GM12878 (cell line): ENCODE data around the gene VPS8. TPM values are rescaled to one million over a fixed set of nuclear protein-coding genes. Genes with fewer than 3 reads are reported as not detected.
A peak's percentile ranks its signal among the peaks of the same experiment; 100 is the strongest.

Source experiments
- ATAC-seq: fragments of 200-7000 bp; cut with Tn5 transposase; 3 replicates; pipeline ENCODE4 v1.9.1; 2020; ENCODE audit warnings: mild to moderate bottlenecking, moderate library complexity
- Bru-seq: library from RNA; stranded (reverse); fragments of 400-500 nt; gene quantifications from one replicate; lab custom pipeline; 2021; lab: Mats Ljungman, UMichigan
- BruChase-seq, 2 experiments: library from RNA; stranded (reverse); fragments of 400-500 nt; gene quantifications; one replicate each; lab custom pipeline; 2021; lab: Mats Ljungman, UMichigan
- BruUV-seq: library from RNA; stranded (reverse); fragments of 400-500 nt; replicated peaks from 2 replicates; lab custom pipeline; 2021; lab: Mats Ljungman, UMichigan
- CTCF ChIA-PET: fragments of 300-600 bp; sonication (Branson Sonifier 250); formaldehyde crosslinking; extraction: SDS; loops from one replicate; lab custom pipeline; 2021; ENCODE audit warnings: inconsistent platforms; lab: Yijun Ruan, JAX
- POLR2A ChIA-PET: fragments of 350-600 bp; formaldehyde crosslinking; extraction: SDS; loops from one replicate; lab custom pipeline; 2021; ENCODE audit warnings: inconsistent platforms; lab: Charles Lee
- RAD21 ChIA-PET: fragments of 300-600 bp; sonication (Branson Sonifier 250); formaldehyde crosslinking; loops from one replicate; lab custom pipeline; 2023; ENCODE audit warnings: antibody characterized with exemption; ENCODE audit not compliant: unreplicated experiment; lab: Charles Lee
- SMC1A ChIA-PET: fragments of 300-600 bp; sonication (Branson Sonifier 250); formaldehyde crosslinking; loops from one replicate; lab custom pipeline; 2023; ENCODE audit not compliant: unreplicated experiment, uncharacterized antibody; lab: Charles Lee
- DNase-seq: peaks from one replicate; pipeline ENCODE4 v3.0.0-alpha.2; 2011; ENCODE audit warnings: low read depth, low spot score
- FAIRE-seq: peaks from 3 replicates; lab custom pipeline; 2011; peaks lifted over from hg19 to GRCh38; lab: Jason Lieb, UNC
- H2AFZ ChIP-seq: 2 replicates; pipeline ENCODE4 v1.6.0; 2011; ENCODE audit warnings: low read depth, low read length, control low read depth; ENCODE audit not compliant: control insufficient read depth
- H3K27ac ChIP-seq: 2 replicates; pipeline ENCODE4 v1.5.1; 2011; ENCODE audit warnings: control low read depth; ENCODE audit not compliant: control insufficient read depth, insufficient read depth
- H3K27me3 ChIP-seq, 2 experiments: replicated peaks in 1 of 2; 2 replicates each; pipeline versions ENCODE4 v1.6.0 to v1.6.1; 2011; ENCODE audit warnings: low read length in 1 of 2; ENCODE audit not compliant: control insufficient read depth in 2 of 2, insufficient read depth in 2 of 2
- H3K36me3 ChIP-seq, 2 experiments: 2 replicates each; pipeline ENCODE4 v1.5.1; 2011; ENCODE audit warnings: low read length in 1 of 2; ENCODE audit not compliant: control insufficient read depth in 2 of 2, insufficient read depth in 2 of 2
- H3K4me1 ChIP-seq: 2 replicates; pipeline ENCODE4 v1.6.1; 2011; ENCODE audit warnings: mild to moderate bottlenecking, low read length, moderate library complexity, mixed read lengths; ENCODE audit not compliant: control insufficient read depth, insufficient read depth
- H3K4me2 ChIP-seq: 2 replicates; pipeline ENCODE4 v1.6.0; 2011; ENCODE audit warnings: control low read depth; ENCODE audit not compliant: control insufficient read depth, insufficient read depth
- H3K4me3 ChIP-seq: fragments of 200-600 bp; sonication (generic); 2 replicates; pipeline ENCODE4 v1.5.1; 2016
- H3K79me2 ChIP-seq: 2 replicates; pipeline ENCODE4 v1.6.0; 2011; ENCODE audit warnings: low read length; ENCODE audit not compliant: control insufficient read depth, insufficient read depth
- H3K9ac ChIP-seq: 2 replicates; pipeline ENCODE4 v1.8.0; 2011; ENCODE audit warnings: low read length, control low read depth, mixed read lengths; ENCODE audit not compliant: control insufficient read depth, insufficient read depth
- H3K9me3 ChIP-seq: replicated peaks from 3 replicates; pipeline ENCODE4 v1.5.1; 2011; ENCODE audit warnings: mild to moderate bottlenecking, low read length; ENCODE audit not compliant: control insufficient read depth, insufficient read depth
- H4K20me1 ChIP-seq: 2 replicates; pipeline ENCODE4 v1.6.0; 2011; ENCODE audit not compliant: control insufficient read depth, insufficient read depth
- ASH2L ChIP-seq: fragments of 300-600, 200-600 bp; sonication (generic); IDR thresholded peaks from 2 replicates; pipeline ENCODE4 v1.6.1; 2017; ENCODE audit warnings: low read depth, mild to moderate bottlenecking, borderline replicate concordance
- BCL11A ChIP-seq: IDR thresholded peaks from 2 replicates; pipeline ENCODE4 v1.6.1; 2011; ENCODE audit warnings: low read depth, low read length
- BMI1 ChIP-seq: fragments of 450-650 bp; IDR thresholded peaks from 2 replicates; pipeline ENCODE4 v1.6.1; 2016; ENCODE audit warnings: mild to moderate bottlenecking, moderate library complexity, borderline replicate concordance
- STAT1 ChIP-seq: fragments of 450-650 bp; conservative IDR thresholded peaks from 2 replicates; pipeline ENCODE4 v1.6.1; 2014; ENCODE audit warnings: antibody characterized with exemption, mild to moderate bottlenecking
- TBL1XR1 ChIP-seq: IDR thresholded peaks from 2 replicates; pipeline ENCODE4 v1.6.1; 2012; ENCODE audit warnings: low read depth, low read length, improper control_type of control experiment
- WGBS: methylation state at CpG from one replicate; pipeline ENCODE4 v1.1.6; 2016; ENCODE audit warnings: low lambda C conversion rate; ENCODE audit not compliant: insufficient replicate concordance, insufficient coverage; ENCODE audit errors: missing lambda C conversion rate; 5-methylcytosine and 5-hydroxymethylcytosine counted together
- in situ Hi-C: fragments of 300-500 bp; cut with MboI; formaldehyde crosslinking; loops from 9 replicates; pipeline ENCODE4 v1.14.3; 2018; ENCODE audit warnings: mixed read lengths
- intact Hi-C: fragments of 100-400 bp; cut with micrococcal nuclease; formaldehyde crosslinking; loops from one replicate; pipeline ENCODE4 v1.14.2; 2022; ENCODE audit not compliant: unreplicated experiment
- long read RNA-seq, 2 experiments: library from polyadenylated mRNA; unstranded; transcript quantifications; one replicate each; pipeline ENCODE4 v2.0.0, GENCODE V29; 2019 to 2020
- polyA minus RNA-seq, 3 experiments: library from RNA; depleted of rRNA, polyadenylated mRNA; stranded (reverse); fragments of >200 nt; gene quantifications; 2 replicates each; pipeline ENCODE4 v1.2.3, GENCODE V29; 2011
- polyA plus RNA-seq, 11 experiments: library from polyadenylated mRNA; depleted of rRNA in 4 of 11; unstranded in 6 of 11; stranded (reverse) in 5 of 11; fragments of >200 nt; fragmentation: Nextera tagmentation in 4 of 11; fragmentation: Illumina TruSeq in 1 of 11; extraction: Ambion mirVana in 4 of 11; extraction: Trizol in 1 of 11; gene quantifications; 1 replicate in 1 of 11; 2 replicates in 10 of 11; pipeline versions ENCODE4 v1.2.1 to v1.2.3, GENCODE V29; 2011 to 2016; ENCODE audit warnings: inconsistent platforms in 2 of 11, missing spikeins in 2 of 11, low read depth in 1 of 11
- total RNA-seq, 4 experiments: library from RNA; depleted of rRNA in 3 of 4; stranded (reverse); fragments of >200 nt in 3 of 4; fragmentation: Illumina TruSeq in 1 of 4; extraction: Trizol in 1 of 4; gene quantifications; 2 replicates each; pipeline versions ENCODE4 v1.2.1 to v1.2.3, GENCODE V29; 2013 to 2021
- TF ChIP-seq, protein P1 (sequence below): fragments of 450-650 bp; conservative IDR thresholded peaks from 2 replicates; pipeline ENCODE4 v1.6.1; 2017; ENCODE audit warnings: mild to moderate bottlenecking, moderate library complexity
- TF ChIP-seq, protein P2 (sequence below): fragments of 450-650 bp; IDR thresholded peaks from 2 replicates; pipeline ENCODE4 v1.6.1; 2017; ENCODE audit warnings: low read depth, mild to moderate bottlenecking, moderate library complexity
- TF ChIP-seq, protein P3 (sequence below): fragments of 450-650 bp; IDR thresholded peaks from 2 replicates; pipeline ENCODE4 v1.6.1; 2017; ENCODE audit warnings: borderline replicate concordance

Gene VPS8, protein sequence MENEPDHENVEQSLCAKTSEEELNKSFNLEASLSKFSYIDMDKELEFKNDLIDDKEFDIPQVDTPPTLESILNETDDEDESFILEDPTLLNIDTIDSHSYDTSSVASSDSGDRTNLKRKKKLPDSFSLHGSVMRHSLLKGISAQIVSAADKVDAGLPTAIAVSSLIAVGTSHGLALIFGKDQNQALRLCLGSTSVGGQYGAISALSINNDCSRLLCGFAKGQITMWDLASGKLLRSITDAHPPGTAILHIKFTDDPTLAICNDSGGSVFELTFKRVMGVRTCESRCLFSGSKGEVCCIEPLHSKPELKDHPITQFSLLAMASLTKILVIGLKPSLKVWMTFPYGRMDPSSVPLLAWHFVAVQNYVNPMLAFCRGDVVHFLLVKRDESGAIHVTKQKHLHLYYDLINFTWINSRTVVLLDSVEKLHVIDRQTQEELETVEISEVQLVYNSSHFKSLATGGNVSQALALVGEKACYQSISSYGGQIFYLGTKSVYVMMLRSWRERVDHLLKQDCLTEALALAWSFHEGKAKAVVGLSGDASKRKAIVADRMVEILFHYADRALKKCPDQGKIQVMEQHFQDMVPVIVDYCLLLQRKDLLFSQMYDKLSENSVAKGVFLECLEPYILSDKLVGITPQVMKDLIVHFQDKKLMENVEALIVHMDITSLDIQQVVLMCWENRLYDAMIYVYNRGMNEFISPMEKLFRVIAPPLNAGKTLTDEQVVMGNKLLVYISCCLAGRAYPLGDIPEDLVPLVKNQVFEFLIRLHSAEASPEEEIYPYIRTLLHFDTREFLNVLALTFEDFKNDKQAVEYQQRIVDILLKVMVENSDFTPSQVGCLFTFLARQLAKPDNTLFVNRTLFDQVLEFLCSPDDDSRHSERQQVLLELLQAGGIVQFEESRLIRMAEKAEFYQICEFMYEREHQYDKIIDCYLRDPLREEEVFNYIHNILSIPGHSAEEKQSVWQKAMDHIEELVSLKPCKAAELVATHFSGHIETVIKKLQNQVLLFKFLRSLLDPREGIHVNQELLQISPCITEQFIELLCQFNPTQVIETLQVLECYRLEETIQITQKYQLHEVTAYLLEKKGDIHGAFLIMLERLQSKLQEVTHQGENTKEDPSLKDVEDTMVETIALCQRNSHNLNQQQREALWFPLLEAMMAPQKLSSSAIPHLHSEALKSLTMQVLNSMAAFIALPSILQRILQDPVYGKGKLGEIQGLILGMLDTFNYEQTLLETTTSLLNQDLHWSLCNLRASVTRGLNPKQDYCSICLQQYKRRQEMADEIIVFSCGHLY (N-terminal part only)
- total RNA-seq (2013; cell fraction: nucleolus; rRNA removed), result 402 and 419 TPM in 2 replicates
- 23.2 and 35.9 TPM in 2 replicates for total RNA-seq (2014; rRNA removed)
- 34.7 and 35.5 TPM in 2 replicates for total RNA-seq (2014; rRNA removed; fragmentation: Illumina TruSeq; extraction: Trizol)
- total RNA-seq (2021), result 27.6 and 29.3 TPM in 2 replicates
- polyA plus RNA-seq (2011; ENCODE audit: low read depth), result 11.3 TPM
- 32.7 and 50.5 TPM in 2 replicates for polyA plus RNA-seq (2011; rRNA removed)
- polyA plus RNA-seq (2011; cell fraction: cytosol; rRNA removed), result 11.0 and 12.0 TPM in 2 replicates
- polyA plus RNA-seq (2011; cell fraction: nucleus; rRNA removed), result 72.5 and 77.4 TPM in 2 replicates
- 12.1 and 13.5 TPM in 2 replicates for polyA plus RNA-seq (2012)
- 18.4 and 24.1 TPM in 2 replicates for polyA plus RNA-seq (2014; fragmentation: Illumina TruSeq; extraction: Trizol)
- 10 to 100 TPM in 1 of 2 experiments, 1 to 10 TPM in 1; 8.9 to 11.4 TPM for polyA plus RNA-seq (2014; fragmentation: Nextera tagmentation; extraction: Ambion mirVana)
- 14.5 and 17.5 TPM in 2 replicates for polyA plus RNA-seq (2014; rRNA removed)
- 10 to 100 TPM; 18.7 to 23.9 TPM for polyA plus RNA-seq (2016; fragmentation: Nextera tagmentation; extraction: Ambion mirVana)
- 72.2 and 93.0 TPM in 2 replicates for polyA minus RNA-seq (2011; rRNA and poly(A)+ RNA removed)
- polyA minus RNA-seq (2011; cell fraction: cytosol; rRNA and poly(A)+ RNA removed), result 13.5 and 15.2 TPM in 2 replicates
- polyA minus RNA-seq (2011; cell fraction: nucleus; rRNA and poly(A)+ RNA removed), result 135 and 225 TPM in 2 replicates
- percentile 70 among the genes with signal in this experiment for Bru-seq, nascent RNA
- BruChase-seq, experiment 1, labeled RNA remaining after a 6-hour chase, result percentile 73 among the genes with signal in this experiment
- percentile 75 among the genes with signal in this experiment for BruChase-seq, experiment 2, labeled RNA remaining after a 2-hour chase
- long read RNA-seq, experiment 1, full-length matches to known transcripts, result 3 of 5 reads
- long read RNA-seq, experiment 1, partial matches to known transcripts, result 0 of 5 reads
- long read RNA-seq, experiment 1, other reads (novel, unspliced or antisense), result 2 of 5 reads
- long read RNA-seq, experiment 2, partial matches to known transcripts, result 12 of 13 reads
- long read RNA-seq, experiment 2, other reads (novel, unspliced or antisense), result 1 of 13 reads

DNA sequence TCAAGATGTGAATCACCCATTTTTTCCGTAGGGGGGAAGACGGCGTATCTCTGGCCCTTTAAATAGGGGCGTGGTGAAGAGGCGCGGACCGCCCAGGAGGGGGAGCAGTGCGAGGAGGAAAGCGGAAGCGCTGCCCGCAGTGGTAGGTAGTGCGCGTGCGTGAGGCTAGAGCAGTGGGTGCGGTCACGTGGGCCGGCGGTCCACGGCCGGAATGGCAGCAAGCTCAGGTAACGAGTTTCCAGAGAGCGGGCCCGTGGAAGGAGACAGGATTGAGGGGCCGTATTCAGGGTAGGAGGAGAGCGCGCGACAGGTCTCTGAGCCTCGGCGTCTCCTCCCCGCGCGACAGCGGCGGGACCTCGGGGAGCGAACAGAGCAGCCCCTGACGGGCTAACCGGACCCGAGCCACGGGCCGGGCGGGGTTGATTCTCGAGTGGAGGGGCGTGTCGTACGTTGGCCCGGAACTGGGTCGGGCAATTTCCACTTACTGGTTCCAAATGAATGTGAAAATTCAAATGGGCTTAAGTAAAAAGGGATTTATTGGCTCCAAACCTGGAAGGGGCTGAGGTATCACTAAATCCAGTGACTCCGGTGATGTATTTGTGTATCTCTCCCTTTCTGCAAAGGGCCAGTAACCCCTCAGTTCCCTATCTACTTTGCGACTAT is at the start of gene VPS8:
VPS8 (plus strand) TSS at position 168 of the 663 bp plus-strand sequence. CDS start 12,467 bp downstream, outside the sequence.
- SMC1A ChIA-PET, result interaction anchor here (0.6 to 1.6 kb wide), 3 partner anchors 11 to 1086 kb away, joined by 3 to 5 read pairs (median 3); no protein-coding TSS in a partner anchor
- TSS peak; percentile 69 for BruUV-seq
- CTCF ChIA-PET, result interaction anchor here (0.6 to 1.6 kb wide), 8 partner anchors 9 to 570 kb away, joined by 3 to 10 read pairs (median 4); no protein-coding TSS in a partner anchor
- no peak for TF ChIP-seq BMI1
- no peak for TF ChIP-seq TBL1XR1
- no peak for TF ChIP-seq BCL11A
- TF ChIP-seq ASH2L, result no peak
- TF ChIP-seq, protein P1, sequence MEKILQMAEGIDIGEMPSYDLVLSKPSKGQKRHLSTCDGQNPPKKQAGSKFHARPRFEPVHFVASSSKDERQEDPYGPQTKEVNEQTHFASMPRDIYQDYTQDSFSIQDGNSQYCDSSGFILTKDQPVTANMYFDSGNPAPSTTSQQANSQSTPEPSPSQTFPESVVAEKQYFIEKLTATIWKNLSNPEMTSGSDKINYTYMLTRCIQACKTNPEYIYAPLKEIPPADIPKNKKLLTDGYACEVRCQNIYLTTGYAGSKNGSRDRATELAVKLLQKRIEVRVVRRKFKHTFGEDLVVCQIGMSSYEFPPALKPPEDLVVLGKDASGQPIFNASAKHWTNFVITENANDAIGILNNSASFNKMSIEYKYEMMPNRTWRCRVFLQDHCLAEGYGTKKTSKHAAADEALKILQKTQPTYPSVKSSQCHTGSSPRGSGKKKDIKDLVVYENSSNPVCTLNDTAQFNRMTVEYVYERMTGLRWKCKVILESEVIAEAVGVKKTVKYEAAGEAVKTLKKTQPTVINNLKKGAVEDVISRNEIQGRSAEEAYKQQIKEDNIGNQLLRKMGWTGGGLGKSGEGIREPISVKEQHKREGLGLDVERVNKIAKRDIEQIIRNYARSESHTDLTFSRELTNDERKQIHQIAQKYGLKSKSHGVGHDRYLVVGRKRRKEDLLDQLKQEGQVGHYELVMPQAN, result peak; percentile 73
- TF ChIP-seq, protein P2, sequence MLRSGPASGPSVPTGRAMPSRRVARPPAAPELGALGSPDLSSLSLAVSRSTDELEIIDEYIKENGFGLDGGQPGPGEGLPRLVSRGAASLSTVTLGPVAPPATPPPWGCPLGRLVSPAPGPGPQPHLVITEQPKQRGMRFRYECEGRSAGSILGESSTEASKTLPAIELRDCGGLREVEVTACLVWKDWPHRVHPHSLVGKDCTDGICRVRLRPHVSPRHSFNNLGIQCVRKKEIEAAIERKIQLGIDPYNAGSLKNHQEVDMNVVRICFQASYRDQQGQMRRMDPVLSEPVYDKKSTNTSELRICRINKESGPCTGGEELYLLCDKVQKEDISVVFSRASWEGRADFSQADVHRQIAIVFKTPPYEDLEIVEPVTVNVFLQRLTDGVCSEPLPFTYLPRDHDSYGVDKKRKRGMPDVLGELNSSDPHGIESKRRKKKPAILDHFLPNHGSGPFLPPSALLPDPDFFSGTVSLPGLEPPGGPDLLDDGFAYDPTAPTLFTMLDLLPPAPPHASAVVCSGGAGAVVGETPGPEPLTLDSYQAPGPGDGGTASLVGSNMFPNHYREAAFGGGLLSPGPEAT, result peak; percentile 65; the same call in 1 of the 2 replicates
- TF ChIP-seq STAT1, result peak; percentile 56; the same call in 1 of the 2 replicates
- TF ChIP-seq, protein P3, sequence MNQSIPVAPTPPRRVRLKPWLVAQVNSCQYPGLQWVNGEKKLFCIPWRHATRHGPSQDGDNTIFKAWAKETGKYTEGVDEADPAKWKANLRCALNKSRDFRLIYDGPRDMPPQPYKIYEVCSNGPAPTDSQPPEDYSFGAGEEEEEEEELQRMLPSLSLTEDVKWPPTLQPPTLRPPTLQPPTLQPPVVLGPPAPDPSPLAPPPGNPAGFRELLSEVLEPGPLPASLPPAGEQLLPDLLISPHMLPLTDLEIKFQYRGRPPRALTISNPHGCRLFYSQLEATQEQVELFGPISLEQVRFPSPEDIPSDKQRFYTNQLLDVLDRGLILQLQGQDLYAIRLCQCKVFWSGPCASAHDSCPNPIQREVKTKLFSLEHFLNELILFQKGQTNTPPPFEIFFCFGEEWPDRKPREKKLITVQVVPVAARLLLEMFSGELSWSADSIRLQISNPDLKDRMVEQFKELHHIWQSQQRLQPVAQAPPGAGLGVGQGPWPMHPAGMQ, result no peak

More for the DNA sequence above, at the start of gene VPS8:
- ATAC-seq (peak; percentile 95), DNase-seq (peak; percentile 91), FAIRE-seq (peak; percentile 78)
- Histone ChIP-seq H3K4me1 (peaks cover 16% of the 10 kb centered on the region), H3K9me3 (no peaks in the 10 kb centered on the region), H3K27ac (peak within 1 kb of the TSS; percentile 54), H2AFZ (peak within 1 kb of the TSS; percentile 98), H3K79me2 (peaks cover 18% of the 10 kb centered on the region), H3K36me3 (no peaks in the 10 kb centered on the region), H4K20me1 (no peaks in the 10 kb centered on the region), H3K27me3 (no peaks in the 10 kb centered on the region), H3K4me3 (peak within 1 kb of the TSS; percentile 74), H3K9ac (peak within 1 kb of the TSS; percentile 61), H3K4me2 (peak within 1 kb of the TSS; percentile 97)
- intact Hi-C loops, result no loop called here
- in situ Hi-C loops, result no loop called here
- POLR2A ChIA-PET, result no interaction called here
- RAD21 ChIA-PET, result no interaction called here
- WGBS, result under 1% methylated on average over 50 of the region's 50 CpGs
